Neural progenitor cell (in vitro differentiated cells): ENCODE data around the gene CTNNA3. TPM values are rescaled to one million over a fixed set of nuclear protein-coding genes. Genes with fewer than 3 reads are reported as not detected.

ENCODE experiments used
- DNase-seq: peaks from one replicate; pipeline ENCODE4 v3.0.0-alpha.2; 2016; ENCODE audit warnings: low spot score
- H2AFZ ChIP-seq: fragments of 200-600 bp; sonication (generic); replicated peaks from 2 replicates; pipeline ENCODE4 v1.6.1; 2016; ENCODE audit warnings: antibody characterized with exemption
- H3F3A ChIP-seq: fragments of 200-600 bp; sonication (generic); 2 replicates; pipeline ENCODE4 v1.6.1; 2016; ENCODE audit warnings: antibody characterized with exemption, low read depth
- H3K27ac ChIP-seq: fragments of 200-600 bp; sonication (generic); 2 replicates; pipeline ENCODE4 v1.5.1; 2016; ENCODE audit warnings: mild to moderate bottlenecking
- H3K27me3 ChIP-seq: fragments of 200-600 bp; sonication (generic); 2 replicates; pipeline ENCODE4 v1.6.1; 2016; ENCODE audit warnings: mild to moderate bottlenecking, moderate library complexity
- H3K36me3 ChIP-seq: fragments of 200-600 bp; sonication (generic); 2 replicates; pipeline ENCODE4 v1.5.1; 2016
- H3K4me1 ChIP-seq: fragments of 200-600 bp; sonication (generic); 2 replicates; pipeline ENCODE4 v1.6.1; 2016; ENCODE audit warnings: mixed run types
- H3K4me2 ChIP-seq: fragments of 200-600 bp; sonication (generic); 2 replicates; pipeline ENCODE4 v1.6.1; 2016
- H3K4me3 ChIP-seq: fragments of 200-600 bp; sonication (generic); 2 replicates; pipeline ENCODE4 v1.5.1; 2016
- H3K79me2 ChIP-seq: fragments of 200-600 bp; sonication (generic); 2 replicates; pipeline ENCODE4 v1.6.1; 2016; ENCODE audit warnings: low read depth
- H3K9ac ChIP-seq: fragments of 200-600 bp; sonication (generic); 2 replicates; pipeline ENCODE4 v1.6.1; 2016
- H3K9me3 ChIP-seq: fragments of 200-600 bp; sonication (generic); 2 replicates; pipeline ENCODE4 v1.5.1; 2016; ENCODE audit warnings: low read depth
- H4K20me1 ChIP-seq: fragments of 200-600 bp; sonication (generic); 2 replicates; pipeline ENCODE4 v1.6.1; 2016; ENCODE audit warnings: low read depth
- H3K27ac Mint-ChIP-seq: 3 replicates; pipeline ENCODE4 v1.8.0; 2021; ENCODE audit warnings: mixed read lengths
- H3K27me3 Mint-ChIP-seq: 2 replicates; pipeline ENCODE4 v1.8.0; 2022; ENCODE audit warnings: low read depth, mild to moderate bottlenecking, inconsistent platforms, moderate library complexity, mixed read lengths; ENCODE audit not compliant: insufficient read depth
- H3K36me3 Mint-ChIP-seq: 3 replicates; pipeline ENCODE4 v1.8.0; 2021; ENCODE audit warnings: mixed read lengths
- H3K4me1 Mint-ChIP-seq: 3 replicates; pipeline ENCODE4 v1.8.0; 2021; ENCODE audit warnings: mixed read lengths
- H3K4me3 Mint-ChIP-seq: 3 replicates; pipeline ENCODE4 v1.8.0; 2021; ENCODE audit warnings: mild to moderate bottlenecking, moderate library complexity, mixed read lengths
- H3K9me3 Mint-ChIP-seq: 3 replicates; pipeline ENCODE4 v1.8.0; 2020; ENCODE audit warnings: mixed read lengths
- CTCF ChIP-seq: fragments of 200-600 bp; sonication (generic); IDR thresholded peaks from 2 replicates; pipeline ENCODE4 v1.5.1; 2017; ENCODE audit warnings: antibody characterized with exemption, mild to moderate bottlenecking
- EZH2 ChIP-seq: fragments of 200-600 bp; sonication (generic); IDR thresholded peaks from 2 replicates; pipeline ENCODE4 v1.6.1; 2017; ENCODE audit warnings: antibody characterized with exemption, mild to moderate bottlenecking, moderate library complexity
- EZH2phosphoT487 ChIP-seq: fragments of 200-600 bp; sonication (generic); IDR thresholded peaks from 2 replicates; pipeline ENCODE4 v1.6.1; 2017; ENCODE audit warnings: antibody characterized with exemption
- total RNA-seq: library from RNA; depleted of rRNA; stranded (reverse); fragments of >200 nt; gene quantifications from 2 replicates; pipeline ENCODE4 v1.2.3, GENCODE V29; 2015; ENCODE audit warnings: low replicate concordance

CTNNA3 gene
- total RNA-seq, 1 donor from 2014 or later = 12.9 TPM

DNA sequence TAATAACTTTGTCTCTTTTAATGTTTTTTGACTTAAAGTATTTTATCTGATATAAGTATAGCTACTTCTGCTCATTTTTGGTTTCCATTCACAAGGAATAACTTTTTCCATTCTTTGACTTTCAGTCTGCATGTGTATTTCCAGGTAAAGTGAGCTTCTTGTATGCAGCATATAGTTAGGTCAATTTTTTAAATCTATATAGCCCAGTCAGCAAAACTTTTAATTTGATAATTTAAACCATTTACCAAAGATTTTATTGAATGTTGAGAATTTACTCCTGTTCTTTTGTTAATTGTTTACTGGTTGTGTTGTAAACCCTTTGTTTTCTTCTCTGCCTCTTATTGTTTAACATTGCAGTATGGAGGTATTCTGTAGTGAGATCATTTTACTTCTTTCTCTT lies 1467.1 kb downstream of the CTNNA3 start:
- no peak overlapping the region for H3K9ac ChIP-seq
- no peaks in the 10 kb centered on the region for H3F3A ChIP-seq
- no peaks in the 10 kb centered on the region for H3K36me3 Mint-ChIP-seq
- H3K79me2 ChIP-seq = no peaks in the 10 kb centered on the region
- H4K20me1 ChIP-seq = no peaks in the 10 kb centered on the region
- DNase-seq = no peak
- no peaks in the 10 kb centered on the region for H3K4me1 Mint-ChIP-seq
- H3K4me3 Mint-ChIP-seq = no peak overlapping the region
- H3K27me3 Mint-ChIP-seq = no peaks in the 10 kb centered on the region
- H3K27ac ChIP-seq = no peak overlapping the region
- H3K9me3 ChIP-seq = peaks cover 11% of the 10 kb centered on the region
- no peak overlapping the region for H3K4me3 ChIP-seq
- peaks cover 5% of the 10 kb centered on the region for H3K36me3 ChIP-seq
- H3K4me2 ChIP-seq = no peak overlapping the region
- no peak overlapping the region for H2AFZ ChIP-seq
- H3K27me3 ChIP-seq = no peaks in the 10 kb centered on the region
- TF ChIP-seq EZH2 (no peak), EZH2phosphoT487 (no peak), CTCF (no peak)
- peaks cover 26% of the 10 kb centered on the region for H3K9me3 Mint-ChIP-seq
- H3K4me1 ChIP-seq = no peaks in the 10 kb centered on the region
- no peak overlapping the region for H3K27ac Mint-ChIP-seq

DNA sequence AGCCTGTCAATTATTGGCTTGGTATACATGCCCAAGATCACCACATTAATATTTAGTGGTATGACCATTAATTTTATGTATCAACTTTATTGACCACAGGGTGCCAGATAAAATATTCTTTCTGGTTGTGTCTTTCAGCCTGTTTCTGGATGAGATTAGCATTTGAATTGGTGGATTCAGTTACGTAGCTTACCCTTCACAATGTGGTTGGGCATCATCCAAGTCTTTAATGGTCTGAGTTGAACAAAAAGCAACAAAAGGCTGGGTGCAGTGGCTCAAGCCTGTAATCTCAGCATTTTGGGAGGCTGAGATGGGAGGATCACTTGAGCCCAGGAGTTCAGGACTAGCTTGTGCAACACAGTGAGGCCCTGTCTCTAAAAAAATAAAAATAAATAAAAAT lies 1472.3 kb downstream of the CTNNA3 start:
- H3K27ac Mint-ChIP-seq = no peak overlapping the region
- TF ChIP-seq EZH2phosphoT487 (no peak), CTCF (no peak), EZH2 (no peak)
- H3K27me3 Mint-ChIP-seq = no peaks in the 10 kb centered on the region
- no peak overlapping the region for H3K9ac ChIP-seq
- no peaks in the 10 kb centered on the region for H3K4me1 ChIP-seq
- H3F3A ChIP-seq = no peaks in the 10 kb centered on the region
- no peaks in the 10 kb centered on the region for H3K36me3 Mint-ChIP-seq
- H3K79me2 ChIP-seq = no peaks in the 10 kb centered on the region
- H3K9me3 ChIP-seq = peaks cover 2% of the 10 kb centered on the region
- H3K9me3 Mint-ChIP-seq = peaks cover 10% of the 10 kb centered on the region
- no peaks in the 10 kb centered on the region for H4K20me1 ChIP-seq
- H3K27me3 ChIP-seq = no peaks in the 10 kb centered on the region
- no peaks in the 10 kb centered on the region for H3K4me1 Mint-ChIP-seq
- H3K4me3 ChIP-seq = no peak overlapping the region
- H3K4me3 Mint-ChIP-seq = no peak overlapping the region
- H3K27ac ChIP-seq = no peak overlapping the region
- no peaks in the 10 kb centered on the region for H3K36me3 ChIP-seq
- no peak for DNase-seq
- H2AFZ ChIP-seq = no peak overlapping the region
- no peak overlapping the region for H3K4me2 ChIP-seq

- DNase-seq = no peak
- no peak for TF ChIP-seq EZH2phosphoT487
- no peak for TF ChIP-seq EZH2
- no peak for TF ChIP-seq CTCF
- H3K4me3 Mint-ChIP-seq = no peak overlapping the region
- Histone ChIP-seq H4K20me1 (no peaks in the 10 kb centered on the region), H3K27me3 (no peaks in the 10 kb centered on the region), H3K9ac (no peak overlapping the region), H3K27ac (no peak overlapping the region), H3K79me2 (no peaks in the 10 kb centered on the region), H3K4me2 (no peak overlapping the region), H3K4me1 (no peaks in the 10 kb centered on the region), H2AFZ (no peak overlapping the region), H3K36me3 (no peaks in the 10 kb centered on the region), H3F3A (no peaks in the 10 kb centered on the region), H3K9me3 (no peaks in the 10 kb centered on the region), H3K4me3 (no peak overlapping the region)
- H3K9me3 Mint-ChIP-seq = peaks cover 4% of the 10 kb centered on the region
- H3K27ac Mint-ChIP-seq = no peak overlapping the region
- H3K27me3 Mint-ChIP-seq = no peaks in the 10 kb centered on the region
- no peaks in the 10 kb centered on the region for H3K4me1 Mint-ChIP-seq
- no peaks in the 10 kb centered on the region for H3K36me3 Mint-ChIP-seq
Observed at GRCh38 chr10:66222462-66223046, 1473.4 kb downstream of the CTNNA3 start.
